ENCODE results near the gene HOMER2.
"Not testable (repeated sequence)": the region's sequence is repeated elsewhere in the genome, so short reads cannot be mapped to it uniquely, and the experiment has no call there.

The HOMER2 gene

DNA sequence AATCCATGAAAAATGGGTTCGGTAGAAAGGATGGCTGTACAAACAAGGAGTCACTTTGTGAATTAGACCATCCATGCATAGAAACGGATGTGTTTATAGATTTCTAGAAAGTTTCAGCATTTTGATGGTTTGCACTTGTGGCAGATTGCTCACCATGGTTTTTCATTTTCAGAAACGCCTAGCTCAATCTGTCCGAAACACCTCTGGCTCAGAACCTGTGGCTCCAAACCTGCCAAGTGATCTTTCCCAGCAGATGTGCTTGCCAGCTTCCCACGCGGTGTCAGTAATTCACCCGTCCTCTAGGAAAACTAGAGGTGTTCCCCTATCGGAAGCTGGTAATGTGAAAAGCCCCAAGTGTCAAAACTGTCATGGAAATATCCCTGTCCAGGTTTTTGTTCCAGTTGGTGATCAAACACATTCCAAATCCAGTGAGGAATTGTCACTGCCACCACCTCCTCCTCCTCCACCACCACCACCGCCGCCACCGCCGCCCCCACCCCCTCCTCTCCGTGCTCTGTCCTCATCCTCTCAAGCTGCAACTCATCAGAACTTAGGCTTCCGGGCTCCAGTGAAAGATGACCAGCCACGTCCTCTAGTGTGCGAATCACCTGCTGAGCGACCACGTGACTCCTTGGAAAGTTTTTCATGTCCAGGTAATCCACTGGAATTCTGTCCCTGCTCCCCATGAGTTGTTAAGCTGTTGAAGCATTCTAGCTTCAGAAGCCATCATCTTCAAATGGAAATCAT, 121.9 kb downstream of the HOMER2 start:
- DNase-seq: no peak

DNA sequence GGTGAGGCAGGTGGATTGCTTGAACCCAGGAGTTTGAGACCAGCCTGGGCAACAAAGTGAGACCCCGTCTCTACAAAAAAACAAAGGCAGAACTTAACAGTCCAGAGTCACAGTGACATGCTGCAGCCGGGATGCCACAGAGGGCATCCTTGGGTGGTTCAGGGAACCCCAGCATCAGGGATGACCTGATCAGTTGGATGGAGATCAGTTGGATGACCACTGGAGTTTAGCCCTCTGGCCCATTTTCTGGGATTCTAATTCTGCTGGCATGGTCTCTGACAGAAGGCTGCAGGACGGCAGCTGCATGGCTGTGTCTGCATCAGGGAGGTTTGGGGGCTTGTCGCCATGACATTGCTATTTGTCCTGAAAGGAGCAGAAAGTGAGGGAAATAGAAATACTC, 123.3 kb downstream of the HOMER2 start:
- no peak for DNase-seq

GRCh38 chr15:82828075-82828474, 124.4 kb downstream of the HOMER2 start:
- no peak for DNase-seq

DNA sequence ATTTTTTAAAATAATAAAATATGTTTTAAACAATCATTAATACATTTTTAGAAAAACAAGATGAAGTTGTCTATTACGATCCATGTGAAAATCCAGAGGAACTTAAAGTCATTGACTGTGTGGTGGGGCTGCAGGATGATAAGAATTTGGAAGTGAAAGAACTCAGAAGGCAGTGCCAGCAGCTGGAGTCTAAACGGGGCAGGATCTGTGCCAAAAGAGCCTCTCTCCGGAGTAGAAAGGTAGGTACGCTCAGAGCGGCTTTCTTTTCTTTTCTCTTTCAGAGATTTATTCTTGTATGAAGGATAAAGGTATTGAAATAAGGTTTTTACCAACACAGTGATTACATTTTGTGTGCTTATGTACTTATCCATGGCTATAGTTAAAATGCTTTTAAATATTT, 129.5 kb downstream of the HOMER2 start:
- DNase-seq: no peak

GRCh38 chr15:82821851-82822250, 130.7 kb downstream of the HOMER2 start:
- not testable (repeated sequence) for DNase-seq

DNA sequence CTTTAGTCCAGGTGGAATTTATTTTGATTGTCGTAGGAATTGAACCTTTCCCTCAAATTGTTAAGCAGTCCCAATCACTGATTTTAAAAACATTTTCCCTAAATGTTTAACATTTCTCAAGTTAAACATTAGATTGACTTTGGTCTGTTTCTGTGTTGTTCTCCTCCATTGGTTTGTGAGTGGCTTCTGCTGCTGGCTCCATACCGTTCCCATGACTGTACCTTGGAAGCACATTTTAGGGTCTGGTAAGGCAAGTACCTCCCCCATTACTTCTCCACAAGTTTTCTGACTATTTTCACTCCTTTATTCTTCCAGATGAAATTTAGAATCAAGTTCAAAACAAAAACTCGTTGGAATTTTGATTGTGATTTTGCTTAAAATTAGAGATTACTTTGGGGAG, 131.1 kb downstream of the HOMER2 start:
- DNase-seq: peak; percentile 50

GRCh38 chr15:82820128-82820527, 132.4 kb downstream of the HOMER2 start:
- no peak for DNase-seq

GRCh38 chr15:82812994-82813393, 139.5 kb downstream of the HOMER2 start:
- no peak for DNase-seq

DNA sequence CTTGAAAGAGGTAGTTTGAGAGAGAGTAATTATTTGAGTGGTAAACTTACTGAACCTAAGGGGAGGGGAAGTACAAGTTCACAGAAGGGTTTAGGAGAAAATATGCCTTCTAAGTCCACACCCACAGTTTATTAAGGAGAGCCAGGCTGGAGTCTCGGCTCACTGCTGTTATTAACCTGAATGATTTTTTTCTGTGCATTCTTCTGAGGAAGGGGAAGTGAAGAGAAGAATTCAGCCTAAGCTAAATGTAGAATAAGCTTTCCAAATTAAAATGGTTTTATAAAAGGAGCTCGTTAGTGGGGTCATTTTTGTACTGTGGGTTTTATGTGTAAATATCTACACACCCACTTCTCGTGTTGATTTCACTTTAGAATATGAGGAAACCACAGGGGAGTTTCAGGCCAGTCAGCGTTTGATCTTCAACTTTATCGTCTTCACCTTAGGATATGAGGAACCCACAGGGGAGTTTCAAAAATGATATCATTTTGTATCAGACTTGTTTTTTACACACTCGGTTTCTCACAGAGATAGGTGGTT, 141.6 kb downstream of the HOMER2 start:
- DNase-seq: no peak

DNA sequence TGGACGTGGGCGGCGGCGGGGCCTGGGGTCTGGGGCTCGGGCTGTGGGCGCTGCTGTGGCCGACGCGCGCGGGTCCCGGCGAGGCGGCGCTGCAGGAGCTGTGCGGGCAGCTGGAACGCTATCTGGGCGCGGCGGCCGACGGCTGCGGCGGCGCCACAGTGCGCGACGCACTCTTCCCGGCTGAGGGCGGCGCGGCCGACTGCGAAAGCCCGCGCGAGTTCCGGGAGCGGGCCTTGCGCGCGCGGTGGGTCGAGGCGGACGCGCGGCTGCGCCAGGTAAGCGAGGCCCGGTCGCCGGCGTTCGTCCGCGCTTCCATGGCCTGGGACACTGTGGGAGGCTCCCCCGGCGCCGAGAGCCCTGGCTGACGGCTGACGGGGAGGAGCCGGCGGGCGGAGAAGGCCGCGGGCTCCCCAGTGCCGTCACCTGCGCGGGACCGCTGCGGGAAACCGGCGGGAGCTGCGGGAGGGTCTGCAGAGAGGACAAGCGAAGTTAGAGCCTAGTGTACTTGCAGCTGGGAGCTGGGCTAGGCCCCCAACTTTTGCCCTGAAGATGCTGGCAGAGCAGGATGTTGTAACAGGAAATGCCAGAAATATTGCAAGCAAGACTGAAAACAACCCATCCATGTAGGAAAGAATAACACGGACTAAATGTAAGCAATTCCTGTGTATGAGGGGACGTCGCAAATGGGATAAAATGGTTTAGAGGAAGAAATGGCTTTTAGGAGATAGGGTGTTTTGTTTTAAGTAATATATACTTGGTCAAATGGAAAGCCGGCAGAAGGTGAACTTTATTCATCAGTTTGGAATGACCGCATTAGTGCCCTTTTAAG, 142.2 kb downstream of the HOMER2 start:
- DNase-seq: peak; percentile 72

GRCh38 chr15:82809308-82810060, 143.0 kb downstream of the HOMER2 start, which contains the start of gene WHAMM:
TSS of gene WHAMM (plus strand) at chr15:82809628. CDS start at chr15:82809727, 99 bp downstream.
- peak; percentile 99 for DNase-seq

- no peak for DNase-seq
These were observed 143.9 kb downstream of the HOMER2 start for GRCh38 chr15:82808634-82809041.

DNA sequence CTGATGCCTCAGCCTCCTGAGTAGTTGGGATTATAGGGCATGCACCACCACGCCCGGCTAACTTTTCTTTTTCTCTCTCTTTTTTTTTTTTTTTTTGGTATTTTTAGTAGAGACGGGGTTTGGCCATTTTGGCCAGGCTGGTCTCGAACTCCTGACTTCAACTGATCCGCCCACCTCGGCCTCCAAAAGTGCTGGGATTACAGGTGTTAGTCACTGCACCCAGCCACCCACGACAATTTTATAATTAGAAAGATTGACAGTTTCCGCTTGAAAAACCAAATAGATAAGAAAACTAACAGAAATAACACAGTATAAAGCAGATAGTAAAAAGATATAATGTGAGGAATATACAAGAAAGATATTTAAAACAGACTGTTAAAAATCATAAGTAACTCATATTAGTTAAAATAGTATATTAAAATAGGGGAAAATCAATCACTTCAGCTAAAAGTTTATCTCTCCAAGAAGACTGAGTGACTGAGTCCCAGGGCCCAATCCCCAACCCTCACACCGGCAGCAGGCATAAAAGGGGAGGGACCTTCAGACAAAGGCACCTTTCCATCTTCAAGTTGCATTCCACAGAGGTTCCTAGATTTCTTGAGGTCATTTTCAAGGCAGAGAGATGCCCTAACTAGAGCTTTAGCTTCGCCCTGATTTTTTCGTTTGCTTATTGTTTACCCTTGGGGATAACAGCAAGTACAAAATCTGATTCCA, 144.4 kb downstream of the HOMER2 start:
- no peak for DNase-seq

DNA sequence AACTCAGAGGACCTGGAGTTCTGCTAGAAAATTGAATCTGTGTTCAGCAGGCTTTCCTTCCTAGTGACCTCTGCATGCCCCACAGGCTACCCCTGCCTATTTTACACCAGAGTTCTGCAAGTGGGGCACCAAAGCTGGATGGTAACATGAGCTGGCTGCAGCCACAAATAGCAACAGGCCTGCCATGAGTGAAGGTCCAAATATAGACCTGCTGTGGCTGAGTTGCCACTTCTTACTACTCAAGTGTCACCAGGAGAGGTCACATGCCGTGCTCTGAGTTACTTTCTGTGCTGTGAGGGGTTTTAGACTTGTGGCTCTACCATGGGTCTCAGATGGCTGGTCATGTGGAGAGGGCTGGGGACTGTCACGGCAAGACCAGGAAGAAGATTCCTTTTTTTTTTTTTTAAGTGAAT, 146.5 kb downstream of the HOMER2 start, which contains the start of gene FSD2:
Gene FSD2, minus strand, starts transcription at position 76 of the 413 bp plus-strand sequence. CDS start 18,679 bp downstream, outside the sequence.
- DNase-seq: no peak

- DNase-seq: no peak
These were observed 148.0 kb downstream of the HOMER2 start for GRCh38 chr15:82804575-82804949.

GRCh38 chr15:82803793-82804574, 148.5 kb downstream of the HOMER2 start:
- DNase-seq: no peak

DNA sequence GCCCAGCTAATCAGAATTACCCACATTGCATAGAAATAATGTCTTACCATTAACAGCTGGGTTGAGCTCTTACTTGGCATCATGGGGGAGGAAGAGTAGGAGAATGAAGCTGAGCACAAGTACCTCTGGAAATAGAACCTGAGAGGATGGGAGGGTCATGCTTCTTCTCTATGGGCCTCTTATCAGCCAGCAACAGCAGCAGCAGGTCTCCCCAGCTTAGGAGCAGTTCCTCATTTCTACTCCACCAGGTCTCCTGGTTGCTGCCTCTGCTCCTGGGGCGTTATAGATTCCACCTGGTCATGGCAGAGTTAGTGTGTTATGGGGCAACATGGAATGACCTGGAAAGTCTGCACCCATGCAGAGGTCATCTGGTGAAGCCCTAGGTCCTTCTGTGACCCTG, 150.0 kb downstream of the HOMER2 start:
- no peak for DNase-seq

DNA sequence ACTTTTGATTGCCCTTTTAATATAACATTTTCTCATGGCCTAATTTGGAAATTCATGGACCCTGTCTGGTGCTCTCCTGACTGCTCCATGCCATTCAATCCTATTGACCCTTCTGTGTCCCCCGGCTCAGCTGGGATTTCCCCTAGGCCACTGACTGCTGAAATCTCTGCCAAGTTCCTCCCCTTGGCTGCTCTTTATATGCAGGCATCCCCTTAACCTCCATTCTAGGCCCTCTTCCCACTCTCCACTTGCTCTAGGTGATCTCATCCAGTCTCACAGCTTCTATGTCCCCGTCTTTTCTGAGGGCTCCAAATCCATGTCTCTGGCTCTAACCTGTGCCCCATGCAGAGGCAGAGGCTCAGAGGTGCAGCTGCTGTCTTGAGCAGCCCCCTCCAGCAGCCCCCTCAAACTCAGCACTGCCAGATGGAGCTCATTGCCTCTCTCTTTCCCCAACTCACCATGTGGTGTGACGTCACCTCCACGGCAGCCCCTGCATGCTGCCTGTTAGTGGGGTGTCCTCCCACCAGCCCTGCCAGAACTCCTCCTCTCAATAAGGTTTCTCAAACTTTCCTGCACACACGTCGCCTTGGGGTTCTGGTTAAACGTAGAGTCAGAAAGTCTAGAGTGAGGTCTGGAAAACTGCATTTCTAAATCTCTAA, 153.2 kb downstream of the HOMER2 start:
- no peak for DNase-seq
